ENCODE results near the gene EXOC6.
A peak's percentile ranks its signal among the peaks of the same experiment; 100 is the strongest.

Gene EXOC6

GRCh38 chr10:93067443-93068365 is 219.4 kb downstream of the EXOC6 start:
- no peak overlapping the region for H3K27ac Mint-ChIP-seq
- DNase-seq (ENCODE audit: low spot score), result no peak
- H3K9me3 Mint-ChIP-seq, result no peaks in the 10 kb centered on the region
- H3K27me3 Mint-ChIP-seq (ENCODE audit: low read depth), result peaks cover 86% of the 10 kb centered on the region
- H3K36me3 Mint-ChIP-seq (ENCODE audit: low read depth), result no peaks in the 10 kb centered on the region
- no peak overlapping the region for H3K4me3 Mint-ChIP-seq
- H3K4me1 Mint-ChIP-seq (ENCODE audit: low read depth), result peaks cover 10% of the 10 kb centered on the region

DNA sequence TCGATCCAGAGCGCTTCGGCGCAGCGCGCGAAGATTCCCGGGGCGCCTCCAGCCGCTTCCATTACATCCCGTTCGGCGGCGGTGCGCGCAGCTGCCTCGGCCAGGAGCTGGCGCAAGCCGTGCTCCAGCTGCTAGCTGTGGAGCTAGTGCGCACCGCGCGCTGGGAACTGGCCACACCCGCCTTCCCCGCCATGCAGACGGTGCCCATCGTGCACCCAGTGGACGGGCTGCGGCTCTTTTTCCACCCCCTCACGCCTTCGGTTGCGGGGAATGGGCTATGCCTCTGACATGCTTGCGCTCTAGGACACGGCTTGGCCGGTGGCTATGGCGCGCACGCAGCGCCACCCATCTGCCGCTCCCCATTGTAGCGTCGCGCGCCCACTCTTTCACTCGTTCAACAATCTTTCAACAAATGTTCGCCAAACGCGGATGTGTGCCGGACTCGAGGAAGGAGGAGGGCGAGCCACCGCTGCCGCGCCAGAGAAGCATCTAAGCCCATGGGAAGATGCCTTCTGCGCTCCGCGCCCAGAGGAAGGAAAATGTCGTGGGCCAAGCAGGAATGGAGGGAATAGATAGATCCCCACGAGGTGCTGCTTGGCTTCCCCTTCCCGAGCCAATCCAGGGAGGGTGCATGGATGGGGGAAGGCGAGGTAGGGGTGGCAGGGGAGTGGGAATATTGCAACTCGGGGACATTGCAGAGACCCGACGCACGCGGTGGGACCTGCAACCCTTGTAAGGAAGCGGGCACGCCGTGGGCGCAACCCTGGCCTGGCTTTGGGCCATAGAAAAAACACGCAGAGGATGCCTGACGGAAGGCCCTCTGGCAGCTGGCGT is 220.3 kb downstream of the EXOC6 start:
- Mint-ChIP-seq H3K36me3 (ENCODE audit: low read depth) (no peaks in the 10 kb centered on the region), H3K4me1 (ENCODE audit: low read depth) (peaks cover 10% of the 10 kb centered on the region), H3K4me3 (no peak overlapping the region), H3K27me3 (ENCODE audit: low read depth) (peaks cover 88% of the 10 kb centered on the region), H3K9me3 (no peaks in the 10 kb centered on the region), H3K27ac (no peak overlapping the region)
- no peak for DNase-seq (ENCODE audit: low spot score)

DNA sequence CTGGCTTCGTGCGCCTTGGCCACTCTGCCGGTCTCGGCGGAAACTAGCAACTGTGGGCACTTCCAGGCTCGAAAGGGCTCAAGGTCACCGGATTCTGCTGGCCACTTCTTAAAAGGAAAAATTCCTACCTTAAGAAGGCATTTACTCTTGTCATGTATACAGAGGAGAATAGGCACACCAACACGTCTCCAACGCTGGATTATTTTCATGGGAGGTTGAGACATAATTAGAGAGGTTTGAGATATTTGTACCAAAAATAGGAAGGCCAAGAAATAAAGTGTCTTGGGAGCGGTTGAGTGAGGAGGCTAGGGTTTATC is 220.9 kb downstream of the EXOC6 start:
- Mint-ChIP-seq H3K27me3 (ENCODE audit: low read depth) (peaks cover 84% of the 10 kb centered on the region), H3K4me3 (no peak overlapping the region), H3K27ac (no peak overlapping the region), H3K36me3 (ENCODE audit: low read depth) (no peaks in the 10 kb centered on the region), H3K4me1 (ENCODE audit: low read depth) (peaks cover 10% of the 10 kb centered on the region), H3K9me3 (no peaks in the 10 kb centered on the region)
- no peak for DNase-seq (ENCODE audit: low spot score)

DNA sequence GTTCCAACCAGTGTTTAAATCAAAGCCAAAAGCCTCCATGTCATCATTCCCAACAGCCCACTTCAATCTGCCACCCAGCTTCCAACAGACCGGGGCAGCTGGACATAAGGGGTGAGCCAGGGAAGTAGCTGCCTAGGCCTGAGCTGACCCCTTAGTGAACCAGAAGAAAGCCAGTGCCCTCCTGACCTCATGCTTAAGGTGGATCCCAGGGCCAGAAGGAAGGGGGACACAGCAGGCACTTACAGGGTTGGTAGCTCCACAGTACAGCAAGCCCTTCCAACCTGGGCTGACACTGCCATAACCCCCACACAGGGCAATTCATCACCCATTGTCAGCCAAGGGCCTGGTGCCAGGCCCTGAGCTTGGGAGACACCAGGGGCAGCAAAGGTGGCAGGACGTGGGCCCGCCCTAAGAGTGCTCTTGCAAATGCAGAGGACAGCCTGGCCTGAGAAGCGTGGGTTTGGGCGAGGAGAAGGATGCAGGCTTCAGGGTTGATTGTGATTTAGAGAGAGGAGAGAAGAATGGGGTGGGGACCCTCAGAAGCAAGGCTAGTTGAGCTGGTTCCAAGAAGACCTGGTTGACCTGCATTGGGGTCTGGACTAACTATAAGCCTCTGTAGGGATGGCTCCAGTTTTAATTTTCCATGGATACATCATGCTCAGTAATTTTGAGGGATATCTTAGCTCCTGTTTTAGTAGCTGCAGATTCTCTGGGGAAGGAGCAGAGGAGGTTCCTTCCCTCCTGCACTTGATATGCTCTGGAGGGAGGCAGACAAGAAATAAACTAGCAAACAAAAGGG is 222.3 kb downstream of the EXOC6 start:
- H3K9me3 Mint-ChIP-seq, result no peaks in the 10 kb centered on the region
- no peak overlapping the region for H3K27ac Mint-ChIP-seq
- no peak overlapping the region for H3K4me3 Mint-ChIP-seq
- H3K36me3 Mint-ChIP-seq (ENCODE audit: low read depth), result peaks cover 3% of the 10 kb centered on the region
- peaks cover 18% of the 10 kb centered on the region for H3K4me1 Mint-ChIP-seq (ENCODE audit: low read depth)
- peaks cover 84% of the 10 kb centered on the region for H3K27me3 Mint-ChIP-seq (ENCODE audit: low read depth)
- no peak for DNase-seq (ENCODE audit: low spot score)

DNA sequence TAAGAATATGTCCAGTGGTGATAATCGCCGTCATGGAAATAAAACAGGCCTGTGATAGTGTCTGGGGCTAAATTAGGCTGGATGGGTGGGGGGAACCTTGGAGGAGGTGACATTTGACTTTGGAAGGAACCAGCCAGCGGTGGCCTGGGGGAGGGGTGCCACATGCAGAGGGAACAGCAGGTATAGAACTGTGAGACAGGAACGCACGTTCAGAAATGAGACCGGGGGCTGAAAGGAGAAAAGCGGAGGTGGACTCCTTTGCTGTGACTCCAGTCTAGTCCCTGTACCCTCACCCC is 222.8 kb downstream of the EXOC6 start:
- H3K27me3 Mint-ChIP-seq (ENCODE audit: low read depth), result peaks cover 87% of the 10 kb centered on the region
- H3K4me3 Mint-ChIP-seq, result no peak overlapping the region
- no peak for DNase-seq (ENCODE audit: low spot score)
- peaks cover 22% of the 10 kb centered on the region for H3K4me1 Mint-ChIP-seq (ENCODE audit: low read depth)
- H3K27ac Mint-ChIP-seq, result no peak overlapping the region
- no peaks in the 10 kb centered on the region for H3K9me3 Mint-ChIP-seq
- H3K36me3 Mint-ChIP-seq (ENCODE audit: low read depth), result peaks cover 3% of the 10 kb centered on the region

- peaks cover 3% of the 10 kb centered on the region for H3K36me3 Mint-ChIP-seq (ENCODE audit: low read depth)
- peaks cover 22% of the 10 kb centered on the region for H3K4me1 Mint-ChIP-seq (ENCODE audit: low read depth)
- peaks cover 87% of the 10 kb centered on the region for H3K27me3 Mint-ChIP-seq (ENCODE audit: low read depth)
- no peak for DNase-seq (ENCODE audit: low spot score)
- H3K4me3 Mint-ChIP-seq, result peak overlapping the region; percentile 68
- no peak overlapping the region for H3K27ac Mint-ChIP-seq
- no peaks in the 10 kb centered on the region for H3K9me3 Mint-ChIP-seq
Measured at GRCh38 chr10:93071674-93072224, 223.4 kb downstream of the EXOC6 start.

GRCh38 chr10:93072225-93072712 is 223.9 kb downstream of the EXOC6 start:
- Mint-ChIP-seq H3K27me3 (ENCODE audit: low read depth) (peaks cover 86% of the 10 kb centered on the region), H3K4me3 (peak overlapping the region; percentile 68), H3K27ac (no peak overlapping the region), H3K4me1 (ENCODE audit: low read depth) (peaks cover 22% of the 10 kb centered on the region), H3K9me3 (no peaks in the 10 kb centered on the region), H3K36me3 (ENCODE audit: low read depth) (peaks cover 3% of the 10 kb centered on the region)
- DNase-seq (ENCODE audit: low spot score), result no peak

DNA sequence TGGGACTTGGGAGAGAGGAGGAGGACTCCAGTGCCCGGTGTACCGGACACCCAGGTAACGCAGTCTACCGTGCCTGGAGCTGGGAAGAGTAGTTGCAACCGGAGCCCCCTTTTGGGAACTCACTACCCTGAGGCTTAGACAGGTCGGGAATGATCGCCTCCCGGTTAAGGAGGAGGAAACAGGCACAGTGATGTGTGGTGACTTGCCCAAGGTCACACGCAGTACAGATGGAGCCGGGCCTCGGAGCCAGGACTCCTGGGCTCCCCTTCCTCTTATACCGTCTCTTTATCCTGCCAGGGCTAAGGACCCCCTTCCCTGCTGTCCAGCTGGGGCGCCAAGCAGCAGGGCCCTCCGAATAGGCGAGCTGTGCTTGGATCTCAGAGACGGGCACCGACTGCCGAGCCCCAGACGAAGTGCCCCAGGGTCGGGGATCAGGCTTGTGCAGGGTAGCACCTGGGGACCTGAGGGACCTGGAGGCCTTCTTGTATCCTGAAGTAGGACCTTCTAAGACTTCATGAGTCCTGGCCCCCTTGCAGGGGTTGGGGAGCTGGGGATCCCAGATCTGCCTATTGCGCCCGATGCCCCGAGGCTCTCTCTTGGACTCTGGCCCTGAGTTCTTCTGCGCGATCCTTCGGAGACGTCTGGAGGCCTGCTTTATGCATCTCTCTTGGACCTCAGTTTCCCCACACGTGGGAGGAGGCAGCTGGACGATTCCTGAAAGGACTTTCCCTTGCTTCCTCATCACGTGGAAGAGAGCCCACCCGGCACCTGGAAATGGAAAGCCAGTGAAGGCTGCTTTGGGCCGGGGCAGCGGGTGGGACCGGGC is 224.6 kb downstream of the EXOC6 start:
- peaks cover 20% of the 10 kb centered on the region for H3K4me1 Mint-ChIP-seq (ENCODE audit: low read depth)
- no peak for DNase-seq (ENCODE audit: low spot score)
- H3K36me3 Mint-ChIP-seq (ENCODE audit: low read depth), result peaks cover 3% of the 10 kb centered on the region
- H3K9me3 Mint-ChIP-seq, result no peaks in the 10 kb centered on the region
- no peak overlapping the region for H3K27ac Mint-ChIP-seq
- peaks cover 84% of the 10 kb centered on the region for H3K27me3 Mint-ChIP-seq (ENCODE audit: low read depth)
- no peak overlapping the region for H3K4me3 Mint-ChIP-seq

DNA sequence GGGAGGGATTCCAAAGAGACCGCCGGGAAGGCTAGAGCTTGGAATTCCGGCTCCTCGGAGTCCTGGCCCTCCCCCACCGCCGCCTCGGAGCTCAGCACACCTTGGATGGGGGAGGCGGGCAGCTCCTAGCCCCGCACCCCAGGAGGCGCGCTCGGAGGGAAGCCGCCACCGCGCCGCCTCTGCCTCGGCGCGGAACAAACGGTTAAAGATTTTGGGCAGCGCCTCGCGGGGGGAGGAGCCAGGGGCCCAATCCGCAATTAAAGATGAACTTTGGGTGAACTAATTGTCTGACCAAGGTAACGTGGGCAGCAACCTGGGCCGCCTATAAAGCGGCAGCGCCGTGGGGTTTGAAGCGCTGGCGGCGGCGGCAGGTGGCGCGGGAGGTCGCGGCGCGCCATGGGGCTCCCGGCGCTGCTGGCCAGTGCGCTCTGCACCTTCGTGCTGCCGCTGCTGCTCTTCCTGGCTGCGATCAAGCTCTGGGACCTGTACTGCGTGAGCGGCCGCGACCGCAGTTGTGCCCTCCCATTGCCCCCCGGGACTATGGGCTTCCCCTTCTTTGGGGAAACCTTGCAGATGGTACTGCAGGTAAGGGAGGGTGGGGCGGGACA is 225.3 kb downstream of the EXOC6 start, which contains the start of gene CYP26A1:
Gene CYP26A1 (plus strand): TSS at position 355 of the 608 bp plus-strand sequence. CDS start 42 bp downstream, at position 397.
- Mint-ChIP-seq H3K27ac (no peak within 1 kb of the TSS), H3K4me3 (peak within 1 kb of the TSS; percentile 79), H3K36me3 (ENCODE audit: low read depth) (peaks cover 3% of the 10 kb centered on the region), H3K4me1 (ENCODE audit: low read depth) (peaks cover 18% of the 10 kb centered on the region), H3K9me3 (no peaks in the 10 kb centered on the region), H3K27me3 (ENCODE audit: low read depth) (peaks cover 80% of the 10 kb centered on the region)
- DNase-seq (ENCODE audit: low spot score), result no peak

- H3K36me3 Mint-ChIP-seq (ENCODE audit: low read depth), result peaks cover 3% of the 10 kb centered on the region
- no peak overlapping the region for H3K27ac Mint-ChIP-seq
- no peak for DNase-seq (ENCODE audit: low spot score)
- no peaks in the 10 kb centered on the region for H3K9me3 Mint-ChIP-seq
- peaks cover 16% of the 10 kb centered on the region for H3K4me1 Mint-ChIP-seq (ENCODE audit: low read depth)
- H3K4me3 Mint-ChIP-seq, result peak overlapping the region; percentile 79
- peaks cover 77% of the 10 kb centered on the region for H3K27me3 Mint-ChIP-seq (ENCODE audit: low read depth)
Measured at GRCh38 chr10:93074147-93074596, 225.9 kb downstream of the EXOC6 start.

GRCh38 chr10:93074597-93075368 is 226.5 kb downstream of the EXOC6 start:
- Mint-ChIP-seq H3K4me1 (ENCODE audit: low read depth) (peaks cover 16% of the 10 kb centered on the region), H3K27me3 (ENCODE audit: low read depth) (peaks cover 79% of the 10 kb centered on the region), H3K36me3 (ENCODE audit: low read depth) (peaks cover 3% of the 10 kb centered on the region), H3K9me3 (no peaks in the 10 kb centered on the region), H3K4me3 (peak overlapping the region; percentile 79), H3K27ac (no peak overlapping the region)
- DNase-seq (ENCODE audit: low spot score), result no peak

All from T-helper 2 cell treated with Interferon-gamma antibody and Interleukin-4, amounts not matched to agents 5 μg/mL and 100 μg/mL, for 36 hours (primary cell).